ENCODE data around the gene GLMP. TPM values are rescaled to one million over a fixed set of nuclear protein-coding genes. Genes with fewer than 3 reads are reported as not detected.

The GLMP gene
- total and polyA plus RNA-seq, 2 donors (not counting 1 experiment from before 2014, with no cell fraction given): 10.2 to 21.2 TPM

DNA sequence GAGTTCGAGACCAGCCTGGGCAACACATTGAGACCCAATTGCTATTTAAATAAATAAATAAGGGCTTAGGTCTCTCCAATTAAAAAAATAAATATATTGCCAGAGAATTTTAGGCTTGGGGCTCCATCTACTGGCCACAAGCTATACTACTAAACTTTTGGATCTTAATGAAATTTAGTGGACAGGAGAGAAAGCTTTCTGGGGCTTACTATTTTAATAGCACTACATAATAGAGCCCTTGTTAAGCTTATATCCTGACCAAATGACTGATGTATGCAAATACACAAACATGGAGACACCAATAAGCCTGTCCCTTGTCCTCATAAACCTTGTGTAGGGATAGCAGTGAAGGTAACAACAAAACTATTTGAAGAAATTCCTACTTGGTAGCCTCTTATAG is 24.2 kb upstream of the GLMP start:
- CTCF ChIA-PET: interaction anchor here (0.6 to 2.9 kb wide), 17 partner anchors 8 to 381 kb away, joined by 3 to 11 read pairs (median 5); partner anchors contain the start of gene PMF1
- DNase-seq (peak; percentile 47), ATAC-seq (ENCODE audit: low read depth) (no peak)
- Histone ChIP-seq H3K27ac (ENCODE audit: low read length in 2 of 2) (no peak overlapping the region), H3K9me3 (ENCODE audit: control extremely low read depth in 1 of 3, control insufficient read depth in 2 of 3, insufficient read depth in 1 of 3, low read length in 2 of 3) (no peaks in the 10 kb centered on the region), H3K79me2 (ENCODE audit: control insufficient read depth, insufficient read depth, low read length) (peaks cover under 1% of the 10 kb centered on the region), H3K4me1 (ENCODE audit: control insufficient read depth in 2 of 2, insufficient read depth in 2 of 2, low read length in 2 of 2) (no peaks in the 10 kb centered on the region), H3K4me2 (replicated peaks; ENCODE audit: low read depth, low read length, poor library complexity, severe bottlenecking) (no peak overlapping the region), H4K20me1 (ENCODE audit: control insufficient read depth, insufficient read depth, low read length, poor library complexity, severe bottlenecking) (no peaks in the 10 kb centered on the region), H3K9ac (ENCODE audit: low read length) (no peak overlapping the region), H3K4me3 (ENCODE audit: control extremely low read depth in 1 of 5, extremely low read depth in 1 of 5, insufficient read depth in 1 of 5, low read depth in 2 of 5, low read length in 4 of 5) (no peak overlapping the region), H2AFZ (ENCODE audit: insufficient read depth, low read depth, low read length, poor library complexity, severe bottlenecking) (no peak overlapping the region), H3K36me3 (replicated peaks in 1 of 2; ENCODE audit: control extremely low read depth in 1 of 2, control insufficient read depth in 1 of 2, extremely low read depth in 1 of 2, insufficient read depth in 2 of 2, low read length in 1 of 2) (peaks cover 20 to 72% of the 10 kb centered on the region in 2 experiments), H3K27me3 (replicated peaks in 1 of 4; ENCODE audit: control extremely low read depth in 1 of 4, control insufficient read depth in 3 of 4, insufficient read depth in 4 of 4, low read length in 3 of 4) (no peaks in the 10 kb centered on the region)
- intact Hi-C loops (cut with micrococcal nuclease): loop anchor here (10.0 kb wide), 1 partner anchor 175 kb away; no protein-coding TSS in a partner anchor
- H3K27ac Mint-ChIP-seq: no peak overlapping the region
- H3K9me3 Mint-ChIP-seq (ENCODE audit: insufficient read depth): no peaks in the 10 kb centered on the region
- WGBS (ENCODE audit: insufficient coverage): no CpG with 5 or more reads among the region's 1 CpG
- POLR2A ChIA-PET: no interaction called here
- H3K4me1 Mint-ChIP-seq: no peaks in the 10 kb centered on the region
- TF ChIP-seq, protein P1, sequence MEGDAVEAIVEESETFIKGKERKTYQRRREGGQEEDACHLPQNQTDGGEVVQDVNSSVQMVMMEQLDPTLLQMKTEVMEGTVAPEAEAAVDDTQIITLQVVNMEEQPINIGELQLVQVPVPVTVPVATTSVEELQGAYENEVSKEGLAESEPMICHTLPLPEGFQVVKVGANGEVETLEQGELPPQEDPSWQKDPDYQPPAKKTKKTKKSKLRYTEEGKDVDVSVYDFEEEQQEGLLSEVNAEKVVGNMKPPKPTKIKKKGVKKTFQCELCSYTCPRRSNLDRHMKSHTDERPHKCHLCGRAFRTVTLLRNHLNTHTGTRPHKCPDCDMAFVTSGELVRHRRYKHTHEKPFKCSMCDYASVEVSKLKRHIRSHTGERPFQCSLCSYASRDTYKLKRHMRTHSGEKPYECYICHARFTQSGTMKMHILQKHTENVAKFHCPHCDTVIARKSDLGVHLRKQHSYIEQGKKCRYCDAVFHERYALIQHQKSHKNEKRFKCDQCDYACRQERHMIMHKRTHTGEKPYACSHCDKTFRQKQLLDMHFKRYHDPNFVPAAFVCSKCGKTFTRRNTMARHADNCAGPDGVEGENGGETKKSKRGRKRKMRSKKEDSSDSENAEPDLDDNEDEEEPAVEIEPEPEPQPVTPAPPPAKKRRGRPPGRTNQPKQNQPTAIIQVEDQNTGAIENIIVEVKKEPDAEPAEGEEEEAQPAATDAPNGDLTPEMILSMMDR (IDR thresholded peaks at IDR 0.05): peak; percentile 73
- no peak for TF ChIP-seq EZH2 (IDR thresholded peaks at IDR 0.05; ENCODE audit: borderline replicate concordance, insufficient read depth, low read depth, low read length, poor library complexity, severe bottlenecking)
- H3K4me3 Mint-ChIP-seq: no peak overlapping the region
- H3K27me3 Mint-ChIP-seq: no peaks in the 10 kb centered on the region

DNA sequence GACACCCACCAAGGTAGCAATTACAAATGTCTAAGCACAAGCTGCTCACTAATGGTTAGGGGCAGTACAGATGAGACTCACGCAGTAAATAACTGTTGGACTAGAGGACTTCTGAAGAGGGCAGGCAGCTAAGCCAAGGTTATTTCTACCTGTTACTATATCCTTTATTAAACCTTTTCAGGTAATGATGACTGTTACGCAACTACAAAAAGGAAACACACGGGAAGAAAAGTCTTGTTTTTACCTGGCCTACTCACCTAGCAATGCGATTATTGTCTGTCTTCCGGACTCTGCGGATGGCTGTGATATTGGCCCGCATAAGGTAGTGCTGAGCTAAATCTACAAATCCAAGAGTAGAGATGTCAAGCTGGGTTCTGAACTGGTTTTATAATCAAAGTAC is 21.4 kb upstream of the GLMP start:
- no peaks in the 10 kb centered on the region for H3K27me3 Mint-ChIP-seq
- Histone ChIP-seq H3K4me3 (ENCODE audit: control extremely low read depth in 1 of 5, extremely low read depth in 1 of 5, insufficient read depth in 1 of 5, low read depth in 2 of 5, low read length in 4 of 5) (no peak overlapping the region), H3K4me1 (ENCODE audit: control insufficient read depth in 2 of 2, insufficient read depth in 2 of 2, low read length in 2 of 2) (no peaks in the 10 kb centered on the region), H3K36me3 (replicated peaks in 1 of 2; ENCODE audit: control extremely low read depth in 1 of 2, control insufficient read depth in 1 of 2, extremely low read depth in 1 of 2, insufficient read depth in 2 of 2, low read length in 1 of 2) (peaks cover 27 to 74% of the 10 kb centered on the region in 2 experiments), H3K4me2 (replicated peaks; ENCODE audit: low read depth, low read length, poor library complexity, severe bottlenecking) (no peak overlapping the region), H3K9ac (ENCODE audit: low read length) (no peak overlapping the region), H3K79me2 (ENCODE audit: control insufficient read depth, insufficient read depth, low read length) (no peaks in the 10 kb centered on the region), H3K27me3 (replicated peaks in 1 of 4; ENCODE audit: control extremely low read depth in 1 of 4, control insufficient read depth in 3 of 4, insufficient read depth in 4 of 4, low read length in 3 of 4) (no peaks in the 10 kb centered on the region), H2AFZ (ENCODE audit: insufficient read depth, low read depth, low read length, poor library complexity, severe bottlenecking) (no peak overlapping the region), H3K27ac (ENCODE audit: low read length in 2 of 2) (no peak overlapping the region), H4K20me1 (ENCODE audit: control insufficient read depth, insufficient read depth, low read length, poor library complexity, severe bottlenecking) (no peaks in the 10 kb centered on the region), H3K9me3 (ENCODE audit: control extremely low read depth in 1 of 3, control insufficient read depth in 2 of 3, insufficient read depth in 1 of 3, low read length in 2 of 3) (no peaks in the 10 kb centered on the region)
- ChIA-PET POLR2A (no interaction called here), CTCF (interaction anchor here (0.9 to 2.6 kb wide), 2 partner anchors 92 to 175 kb away, joined by 3 to 8 read pairs; no protein-coding TSS in a partner anchor)
- WGBS (ENCODE audit: insufficient coverage): 100% methylated on average over 4 of the region's 7 CpGs
- DNase-seq (no peak), ATAC-seq (ENCODE audit: low read depth) (no peak)
- TF ChIP-seq EZH2 (IDR thresholded peaks at IDR 0.05; ENCODE audit: borderline replicate concordance, insufficient read depth, low read depth, low read length, poor library complexity, severe bottlenecking): no peak
- TF ChIP-seq, protein P1 (IDR thresholded peaks at IDR 0.05): no peak
- no peaks in the 10 kb centered on the region for H3K9me3 Mint-ChIP-seq (ENCODE audit: insufficient read depth)
- H3K27ac Mint-ChIP-seq: no peak overlapping the region
- no peaks in the 10 kb centered on the region for H3K4me1 Mint-ChIP-seq
- intact Hi-C loops (cut with micrococcal nuclease): loop anchor here (10.0 kb wide), 1 partner anchor 172 kb away; no protein-coding TSS in a partner anchor
- H3K4me3 Mint-ChIP-seq: no peak overlapping the region
